GM18498 (cell line): Measurements from ENCODE around the gene CD40.
A peak's percentile ranks its signal among the peaks of the same experiment; 100 is the strongest.

ENCODE experiments used
- ATAC-seq: cut with Tn5 transposase; IDR thresholded peaks from one replicate; pipeline ENCODE4 v1.9.1; 2021; ENCODE audit warnings: mild to moderate bottlenecking, moderate library complexity; ENCODE audit not compliant: unreplicated experiment

The CD40 gene

DNA sequence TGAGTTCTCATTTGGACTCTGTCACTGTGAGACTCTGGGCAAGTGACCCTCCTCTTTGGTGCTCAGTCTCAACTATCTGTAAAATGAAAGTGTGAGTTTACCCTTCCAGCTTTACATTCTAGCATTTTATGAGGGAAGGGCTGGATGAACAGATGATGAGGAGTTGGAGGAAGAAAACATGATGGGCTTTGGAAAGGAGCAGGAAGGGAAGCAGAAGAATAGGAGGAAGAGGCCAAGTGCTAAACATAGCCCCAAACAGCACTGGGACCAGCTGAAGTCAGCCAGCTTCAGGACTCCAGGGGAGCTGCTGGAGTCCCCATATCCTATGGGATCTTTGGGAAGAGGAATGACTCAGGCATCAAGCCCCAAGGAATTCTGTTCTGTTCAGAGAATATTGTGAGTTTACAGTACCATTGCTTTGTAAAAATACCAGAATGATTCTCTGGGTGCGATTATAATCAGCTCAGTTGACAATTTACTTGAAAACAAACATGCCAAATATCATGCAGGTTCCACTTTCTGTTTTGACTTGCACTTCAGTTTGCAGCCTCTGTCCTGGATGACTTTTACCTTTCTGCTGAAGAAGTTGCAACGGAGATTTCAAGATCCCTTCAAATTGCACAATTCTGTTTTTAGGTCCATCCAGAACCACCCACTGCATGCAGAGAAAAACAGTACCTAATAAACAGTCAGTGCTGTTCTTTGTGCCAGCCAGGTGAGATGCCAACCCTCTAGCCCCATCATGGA lies 3.2 kb downstream of the CD40 start:
- ATAC-seq = no peak

DNA sequence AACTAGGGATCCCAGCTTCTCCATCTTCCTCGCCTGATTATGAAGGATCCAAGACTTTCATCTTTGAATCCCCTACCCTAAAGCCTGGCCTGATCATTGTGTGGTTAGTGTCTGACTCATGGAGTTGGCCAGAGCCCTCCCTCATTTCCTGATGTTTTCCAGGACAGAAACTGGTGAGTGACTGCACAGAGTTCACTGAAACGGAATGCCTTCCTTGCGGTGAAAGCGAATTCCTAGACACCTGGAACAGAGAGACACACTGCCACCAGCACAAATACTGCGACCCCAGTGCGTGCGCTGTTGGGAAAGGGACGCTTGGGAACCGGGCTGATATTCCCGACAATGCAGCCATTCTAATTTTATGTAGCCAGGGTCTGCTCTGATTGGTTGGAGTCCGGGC lies 4.0 kb downstream of the CD40 start:
- no peak for ATAC-seq

DNA sequence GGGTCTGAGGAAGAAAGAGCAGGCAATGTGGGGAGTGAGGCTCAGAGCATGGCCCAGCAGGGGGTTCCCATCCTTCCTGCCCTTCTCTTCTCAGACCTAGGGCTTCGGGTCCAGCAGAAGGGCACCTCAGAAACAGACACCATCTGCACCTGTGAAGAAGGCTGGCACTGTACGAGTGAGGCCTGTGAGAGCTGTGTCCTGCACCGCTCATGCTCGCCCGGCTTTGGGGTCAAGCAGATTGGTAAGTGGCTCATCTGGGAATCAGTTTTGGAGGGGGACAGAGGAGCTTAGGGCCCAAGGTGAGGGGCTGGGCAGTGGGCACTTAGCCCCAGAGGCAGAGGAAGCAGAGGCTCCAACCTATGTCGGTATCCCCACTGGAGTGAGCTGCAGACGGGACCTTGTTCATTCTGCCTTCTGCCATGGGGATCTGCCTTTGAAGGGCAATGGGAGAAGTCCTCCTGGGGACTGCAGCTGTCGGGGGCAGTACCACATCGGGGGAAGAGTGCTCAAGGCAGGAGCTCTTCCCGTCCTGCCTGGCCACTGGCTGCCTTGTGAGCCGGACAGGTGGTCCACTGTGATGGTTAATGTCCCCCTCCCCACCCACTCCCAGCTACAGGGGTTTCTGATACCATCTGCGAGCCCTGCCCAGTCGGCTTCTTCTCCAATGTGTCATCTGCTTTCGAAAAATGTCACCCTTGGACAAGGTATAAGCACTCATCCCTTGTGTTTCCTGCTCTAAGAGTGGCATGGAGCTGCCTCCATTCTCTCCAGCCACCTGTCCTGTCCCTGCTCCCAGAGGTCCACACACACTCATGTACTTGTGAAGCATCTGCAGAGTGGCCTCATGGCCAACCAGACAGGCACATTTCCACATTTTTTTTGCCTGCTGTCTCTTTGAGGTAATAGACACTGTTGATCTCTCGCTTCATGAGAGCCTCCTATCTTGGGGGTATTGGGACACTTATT lies 4.7 kb downstream of the CD40 start:
- ATAC-seq = no peak

DNA sequence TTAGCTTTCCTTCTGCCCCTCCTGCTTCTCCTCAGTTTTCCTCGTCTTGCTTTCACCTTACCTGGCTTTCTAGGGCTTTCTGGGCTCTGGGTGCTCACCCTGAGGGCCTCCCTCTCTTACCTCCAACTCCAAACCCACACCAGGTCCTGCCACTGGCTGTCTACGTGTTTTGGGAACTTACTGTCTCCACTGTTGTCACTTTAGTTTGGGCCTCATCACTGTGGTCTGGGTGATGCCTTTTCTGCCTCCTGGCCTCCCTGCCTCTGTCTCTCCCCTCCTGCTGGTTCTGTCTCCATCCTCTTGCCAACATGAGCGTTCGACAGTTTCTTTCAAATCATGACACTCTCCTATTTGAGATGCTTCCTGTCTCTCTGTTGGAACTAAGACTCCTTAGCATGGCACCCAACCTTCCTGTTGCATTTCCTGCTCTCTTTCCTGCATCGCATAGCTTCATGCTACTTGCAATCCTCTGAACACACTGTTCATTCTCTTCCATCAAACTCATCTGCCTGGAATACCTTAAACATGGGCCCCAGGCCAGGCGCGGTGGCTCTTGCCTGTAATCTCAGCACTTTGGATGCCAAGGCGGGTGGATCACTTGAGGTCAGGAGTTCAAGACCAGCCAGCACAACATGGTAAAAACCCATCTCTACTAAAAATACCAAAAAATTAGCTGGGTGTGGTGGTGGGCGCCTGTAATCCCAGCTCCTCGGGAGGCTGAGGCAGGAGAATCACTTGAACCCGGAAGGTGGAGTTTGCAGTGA lies 5.5 kb downstream of the CD40 start:
- ATAC-seq = no peak

DNA sequence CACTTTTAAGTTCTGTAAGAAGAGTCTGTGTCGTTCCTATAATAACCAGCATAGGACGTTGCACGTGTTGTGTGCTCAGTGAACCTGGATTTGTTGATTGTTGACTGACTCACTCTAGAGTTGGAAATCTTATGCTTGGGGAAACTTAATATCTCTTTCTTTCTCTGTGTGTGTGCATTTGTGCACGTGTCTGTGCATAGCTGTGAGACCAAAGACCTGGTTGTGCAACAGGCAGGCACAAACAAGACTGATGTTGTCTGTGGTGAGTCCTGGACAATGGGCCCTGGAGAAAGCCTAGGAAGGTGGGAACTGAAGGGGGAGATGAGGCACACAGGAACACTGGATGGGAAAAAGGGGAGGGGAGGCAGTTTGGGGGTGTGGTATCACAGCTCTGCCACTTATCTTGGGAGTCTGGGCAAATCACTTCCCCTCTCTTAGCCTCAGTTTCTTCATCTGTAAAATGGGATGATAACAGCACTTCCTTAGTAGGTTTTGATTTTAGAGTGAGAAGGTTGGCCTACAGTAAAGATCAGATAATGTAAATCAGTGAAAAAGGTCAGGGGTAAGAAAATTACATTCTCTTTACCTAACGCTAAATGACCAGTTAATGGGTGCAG lies 8.4 kb downstream of the CD40 start:
- no peak for ATAC-seq

DNA sequence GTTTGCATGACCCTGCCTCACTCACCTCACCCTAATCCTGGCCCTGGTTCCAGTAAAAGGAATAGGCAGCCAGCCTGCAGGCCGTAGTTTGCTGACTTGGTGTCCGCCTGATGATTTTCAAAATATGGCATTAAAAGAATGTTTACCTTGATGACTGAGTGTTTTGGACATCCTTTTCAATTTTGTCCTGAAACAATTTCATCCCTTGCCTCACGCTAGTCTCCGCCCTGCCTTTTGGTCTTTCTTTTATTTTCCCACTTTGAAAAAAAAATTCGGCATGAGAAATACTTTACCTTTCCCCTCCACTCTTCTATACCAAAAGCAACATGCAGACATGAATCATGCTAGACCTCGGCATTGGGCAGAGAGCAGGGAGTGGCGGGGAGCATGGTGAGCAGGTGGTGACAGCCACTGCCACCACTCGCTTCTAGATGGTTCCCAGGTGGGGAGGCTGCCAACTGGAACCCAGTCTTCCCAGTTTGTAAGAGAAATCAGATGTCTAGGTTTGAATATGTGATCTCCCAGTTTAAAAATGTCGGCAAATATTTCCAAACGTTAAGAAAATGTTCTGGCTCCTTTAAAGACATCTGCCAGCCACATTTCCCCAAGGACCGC lies 9.4 kb downstream of the CD40 start:
- no peak for ATAC-seq

DNA sequence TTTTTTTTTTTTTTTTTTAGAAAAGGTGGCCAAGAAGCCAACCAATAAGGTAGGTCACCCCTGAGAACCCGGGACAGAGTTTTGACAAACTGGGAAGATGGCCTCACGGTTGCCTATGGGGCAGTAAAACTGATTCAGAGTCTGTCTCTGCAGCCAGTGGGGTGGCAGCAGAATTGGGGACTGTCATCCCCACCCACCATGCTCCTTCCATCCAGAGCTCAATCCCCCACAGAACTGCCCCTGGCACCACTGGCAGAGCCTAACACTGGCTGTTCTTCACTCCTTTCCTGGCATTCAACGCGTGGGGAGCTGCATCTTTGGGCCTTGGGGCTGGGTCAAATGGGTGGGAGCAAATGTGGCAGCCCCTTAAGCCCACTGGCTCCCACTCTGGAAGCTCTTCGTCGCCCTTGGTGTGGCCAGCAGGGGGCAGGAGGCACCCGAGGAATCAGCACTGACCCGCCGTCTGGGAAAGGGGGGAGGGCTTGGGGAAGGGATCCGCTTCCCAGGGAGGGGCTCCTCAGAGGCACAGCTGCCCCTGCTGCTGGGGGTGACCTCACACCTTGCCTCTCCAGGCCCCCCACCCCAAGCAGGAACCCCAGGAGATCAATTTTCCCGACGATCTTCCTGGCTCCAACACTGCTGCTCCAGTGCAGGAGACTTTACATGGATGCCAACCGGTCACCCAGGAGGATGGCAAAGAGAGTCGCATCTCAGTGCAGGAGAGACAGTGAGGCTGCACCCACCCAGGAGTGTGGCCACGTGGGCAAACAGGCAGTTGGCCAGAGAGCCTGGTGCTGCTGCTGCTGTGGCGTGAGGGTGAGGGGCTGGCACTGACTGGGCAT lies 10.4 kb downstream of the CD40 start:
- ATAC-seq = no peak

DNA sequence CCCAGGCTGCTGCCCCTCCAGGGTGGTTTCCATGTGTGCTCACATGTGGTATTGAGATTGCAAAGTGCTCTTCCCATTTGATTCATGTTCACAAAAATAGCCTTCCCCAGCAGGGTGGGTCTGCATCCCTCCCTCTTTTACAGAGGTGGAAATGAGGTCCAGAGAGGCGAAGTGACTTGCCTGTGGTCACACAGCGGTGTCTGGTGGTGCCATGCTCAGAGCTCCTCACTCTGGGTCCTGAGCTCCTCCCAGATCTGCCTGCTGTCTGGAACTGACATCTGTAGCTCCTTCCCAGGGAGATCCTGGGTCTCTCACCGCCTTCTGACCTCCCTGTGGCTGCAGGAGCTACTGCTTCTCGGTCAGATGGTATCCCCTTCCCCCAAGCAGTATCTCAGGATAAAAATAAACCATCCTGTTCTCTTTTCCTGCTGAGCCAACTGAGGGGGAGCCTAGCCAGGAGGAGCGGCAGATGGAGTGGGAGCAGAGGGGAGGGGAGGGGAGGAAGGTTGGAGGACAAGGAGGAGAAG lies 11.9 kb downstream of the CD40 start:
- ATAC-seq = no peak

DNA sequence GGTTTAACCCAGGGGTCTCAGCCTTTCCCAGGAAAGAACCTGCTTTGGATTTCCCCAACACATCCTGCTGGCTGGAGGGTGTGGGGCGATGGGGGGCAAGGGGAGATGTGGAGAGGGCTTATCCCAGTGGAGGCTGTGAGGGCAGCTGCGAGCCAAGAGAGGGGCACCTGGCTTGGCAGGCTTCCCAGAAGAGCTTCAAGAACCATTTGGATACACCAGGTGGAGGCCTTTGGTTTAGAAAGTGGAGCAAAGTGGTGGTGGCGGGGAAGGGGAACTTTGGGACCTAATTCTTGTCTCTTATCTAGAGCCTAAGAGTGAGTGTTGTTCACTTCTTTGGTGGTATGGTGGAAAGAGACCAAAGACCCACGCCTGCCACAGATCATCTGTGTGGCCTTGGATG lies 12.4 kb downstream of the CD40 start:
- ATAC-seq = no peak

DNA sequence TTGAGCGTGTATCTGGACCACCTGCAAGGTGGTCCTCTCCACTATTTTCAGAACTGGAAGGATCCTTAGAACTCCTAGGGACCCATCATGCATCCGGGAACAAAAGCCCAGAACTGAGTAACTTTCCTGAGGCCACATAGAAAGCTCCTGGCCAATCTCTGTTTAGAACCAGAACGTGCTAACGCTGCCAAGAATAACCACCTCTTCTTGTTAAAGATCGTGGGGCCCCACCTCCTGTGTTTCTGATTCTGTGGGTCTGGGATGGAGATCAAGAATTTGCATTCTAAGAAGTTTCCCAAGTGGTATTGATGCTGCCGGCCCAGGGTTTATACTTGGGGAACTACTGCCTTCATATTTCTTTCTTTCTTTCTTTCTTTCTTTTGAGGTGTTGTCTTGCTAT lies 13.3 kb downstream of the CD40 start:
- no peak for ATAC-seq

DNA sequence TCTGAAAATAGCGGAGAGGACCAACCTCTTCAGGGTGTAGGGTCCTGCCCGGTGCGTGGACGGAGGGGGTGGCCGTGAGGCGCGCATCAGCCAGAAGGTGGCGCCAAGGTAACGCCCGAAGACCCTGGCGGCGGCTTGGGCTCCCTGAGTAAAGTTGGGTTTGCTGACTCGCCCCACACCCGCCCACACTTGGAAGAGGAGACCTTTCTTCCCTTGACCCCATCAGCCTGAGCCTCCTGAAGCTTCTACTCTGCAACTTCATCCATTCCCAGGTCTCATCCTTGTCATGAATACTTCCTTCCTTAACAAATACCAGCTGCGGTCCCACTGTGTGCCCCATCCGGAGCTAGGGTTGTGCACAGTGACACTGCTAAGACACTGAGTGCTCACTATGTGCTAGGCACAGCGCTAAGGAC lies 14.6 kb downstream of the CD40 start:
- peak; percentile 56 for ATAC-seq

DNA sequence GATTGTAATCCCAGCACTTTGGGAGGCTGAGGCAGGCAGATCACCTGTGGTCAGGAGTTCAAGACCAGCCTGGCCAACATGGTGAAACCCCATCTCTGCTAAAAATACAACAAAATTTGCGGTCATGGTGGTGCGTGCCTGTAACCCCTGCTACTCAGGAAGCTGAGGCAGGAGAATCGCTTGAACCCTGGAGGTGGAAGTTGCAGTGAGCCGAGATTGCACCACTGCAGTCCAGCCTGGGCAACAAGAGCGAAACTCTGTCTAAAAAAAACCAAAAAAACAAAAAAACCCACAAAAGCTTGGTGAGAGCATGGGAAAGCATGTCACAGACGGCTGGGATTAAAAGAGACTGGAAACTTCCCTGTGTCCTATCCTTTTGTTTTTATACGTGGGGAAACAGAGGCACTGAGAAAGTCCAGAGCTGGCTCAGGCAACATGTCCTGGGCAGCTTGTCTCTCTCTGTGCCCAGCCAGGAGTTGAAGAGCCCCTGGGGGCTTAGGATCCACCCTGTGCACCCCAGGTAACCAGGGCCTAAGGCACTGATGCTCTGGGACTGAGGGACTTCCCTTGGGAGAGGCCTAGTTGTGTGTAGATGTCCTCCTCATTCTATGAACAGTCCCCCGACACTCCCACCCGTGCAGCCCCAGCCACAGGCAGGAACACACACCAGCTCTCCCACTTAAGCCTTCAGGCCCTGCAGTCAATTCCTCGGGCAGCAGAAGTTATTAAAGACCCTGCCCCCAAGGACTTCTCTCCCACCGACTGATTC lies 16.0 kb downstream of the CD40 start:
- no peak for ATAC-seq

DNA sequence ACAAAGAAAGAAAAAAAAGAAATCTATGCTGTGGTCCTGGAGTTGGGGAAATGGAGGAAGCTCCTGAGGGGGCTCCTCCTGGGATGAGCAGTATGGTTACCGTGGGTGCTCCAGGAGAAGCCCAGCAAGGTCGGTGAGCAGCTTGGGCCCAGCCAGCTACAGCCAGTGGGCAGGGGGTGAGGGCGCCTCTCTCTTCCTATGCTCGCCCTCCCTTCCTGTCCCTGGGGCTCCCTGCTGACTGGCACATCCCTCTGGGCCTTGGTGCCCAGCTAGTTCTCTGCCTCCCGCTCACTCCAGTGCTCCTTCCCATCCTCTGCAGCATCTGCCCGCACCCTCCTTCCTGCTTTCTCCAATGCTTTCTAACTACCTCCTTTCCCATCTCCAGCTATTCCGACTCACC lies 16.6 kb downstream of the CD40 start:
- no peak for ATAC-seq

DNA sequence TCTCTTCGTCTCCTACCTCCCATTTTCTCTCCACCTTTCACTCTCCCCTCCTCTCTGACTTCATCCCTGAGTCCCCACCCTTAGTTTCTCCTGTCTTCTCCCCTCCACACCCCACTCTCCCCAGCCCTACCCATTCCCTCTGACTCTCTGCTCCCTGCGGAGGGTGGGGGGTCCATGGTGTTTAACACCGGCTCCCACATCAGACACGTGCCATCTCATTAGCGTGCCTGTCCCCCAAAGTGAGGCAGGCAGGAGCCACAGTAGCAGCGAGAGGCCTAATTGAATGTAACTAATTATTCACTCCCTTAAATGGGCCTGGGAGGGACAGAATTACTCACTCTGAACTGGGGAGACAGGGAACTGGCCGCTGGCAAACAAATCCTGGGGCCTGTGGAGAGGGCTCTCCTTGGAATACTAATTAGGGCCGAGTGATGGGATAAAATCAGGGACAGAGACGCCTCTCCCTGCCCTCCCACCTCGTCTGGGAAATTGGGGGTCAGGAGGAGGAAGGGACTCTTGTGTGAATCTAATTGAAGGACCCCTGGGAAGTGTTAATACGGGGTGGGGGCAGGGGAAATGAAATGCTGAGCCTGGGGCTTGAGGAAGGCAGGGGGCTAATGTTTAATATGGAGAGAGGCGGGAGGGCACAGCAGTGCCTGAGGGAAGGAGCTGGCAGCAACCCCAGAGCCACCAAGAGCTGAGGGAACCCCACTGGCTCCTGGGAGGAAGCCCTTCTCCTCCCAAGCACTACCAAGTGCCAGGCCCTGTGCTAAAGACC lies 17.9 kb downstream of the CD40 start:
- no peak for ATAC-seq

DNA sequence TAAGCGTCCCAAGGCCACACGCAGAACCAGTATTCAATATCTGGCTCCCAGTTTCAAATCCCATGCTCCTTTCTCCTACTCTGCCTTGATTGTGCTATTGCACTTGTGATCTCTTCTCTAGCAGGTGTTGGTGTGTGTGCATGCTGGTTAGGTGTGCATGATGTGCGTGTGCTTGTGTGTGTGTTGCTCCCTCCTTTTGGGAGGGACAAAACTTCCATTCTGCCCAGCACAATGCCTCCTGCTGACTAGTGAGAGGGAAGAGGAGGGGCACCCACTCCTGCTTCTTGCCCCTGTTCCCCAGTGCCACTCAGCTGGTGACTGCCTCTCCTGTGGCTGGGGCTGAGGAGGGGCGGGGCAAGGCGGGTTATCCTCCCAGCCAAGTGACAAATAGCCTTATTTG lies 19.7 kb downstream of the CD40 start:
- no peak for ATAC-seq

DNA sequence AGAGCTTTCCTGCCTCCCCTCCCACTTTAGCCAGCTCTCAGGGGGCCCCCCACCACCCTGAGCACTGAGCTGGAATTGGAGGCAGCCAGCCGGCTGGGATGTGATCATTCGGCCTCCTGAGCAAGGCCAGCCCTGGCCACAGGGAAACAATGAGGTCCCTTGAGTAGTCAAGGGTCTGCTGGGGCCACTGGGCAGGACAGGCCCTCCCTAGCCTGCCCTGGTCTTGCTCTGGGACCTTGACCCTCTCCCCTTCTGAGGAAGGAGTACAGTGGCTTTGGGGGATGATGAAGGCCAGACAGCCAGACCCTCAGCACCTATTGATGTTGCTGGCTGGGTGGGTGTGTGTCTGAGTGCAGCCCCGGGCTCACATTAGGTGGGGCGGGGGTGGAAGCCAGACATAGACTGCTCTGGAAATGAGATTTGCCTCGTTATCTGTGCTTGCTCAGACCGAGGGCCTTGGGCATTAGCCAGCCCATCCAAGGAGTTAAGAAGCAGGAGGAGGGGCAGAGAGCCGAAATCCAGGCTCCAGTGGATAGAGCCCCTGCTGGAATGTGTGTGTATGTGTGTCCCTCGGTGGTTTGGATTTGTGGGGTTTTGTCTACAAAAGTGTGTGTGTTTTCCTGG lies 21.3 kb downstream of the CD40 start:
- ATAC-seq = no peak

DNA sequence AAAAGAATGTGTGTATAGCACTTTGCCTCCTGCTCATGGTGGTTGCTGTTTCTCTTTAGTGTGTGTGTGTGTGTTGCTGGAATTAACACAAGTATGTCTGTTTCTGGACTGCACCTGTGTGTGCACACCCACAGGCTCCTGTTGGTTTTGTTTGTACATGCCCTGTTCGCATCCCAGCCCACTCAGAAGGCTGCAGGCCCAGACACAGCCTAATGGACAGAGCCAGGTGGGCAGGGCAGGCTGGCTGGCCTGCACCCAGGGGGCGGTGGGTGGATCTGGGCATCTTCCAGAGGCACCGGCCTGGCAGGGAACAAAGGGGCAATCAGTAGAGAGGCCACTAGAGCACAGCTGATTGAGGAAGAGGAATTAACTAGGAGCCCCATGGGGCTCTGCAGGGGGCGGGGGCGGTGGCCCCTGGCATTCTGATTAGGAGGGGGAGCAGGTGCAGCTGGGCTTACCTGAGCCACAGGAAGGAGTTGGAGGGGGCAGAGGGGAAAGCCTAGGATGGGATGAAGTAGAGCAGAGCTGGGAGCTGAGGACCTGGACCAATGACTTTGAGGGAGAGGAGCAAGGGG lies 21.9 kb downstream of the CD40 start:
- no peak for ATAC-seq
